T-helper 22 cell (primary cell): Measurements from ENCODE around the gene TNFAIP3.

Experiments
- DNase-seq: peaks from one replicate; pipeline ENCODE4 v3.0.0-alpha.2; 2020; ENCODE audit warnings: low read depth

Gene TNFAIP3

DNA sequence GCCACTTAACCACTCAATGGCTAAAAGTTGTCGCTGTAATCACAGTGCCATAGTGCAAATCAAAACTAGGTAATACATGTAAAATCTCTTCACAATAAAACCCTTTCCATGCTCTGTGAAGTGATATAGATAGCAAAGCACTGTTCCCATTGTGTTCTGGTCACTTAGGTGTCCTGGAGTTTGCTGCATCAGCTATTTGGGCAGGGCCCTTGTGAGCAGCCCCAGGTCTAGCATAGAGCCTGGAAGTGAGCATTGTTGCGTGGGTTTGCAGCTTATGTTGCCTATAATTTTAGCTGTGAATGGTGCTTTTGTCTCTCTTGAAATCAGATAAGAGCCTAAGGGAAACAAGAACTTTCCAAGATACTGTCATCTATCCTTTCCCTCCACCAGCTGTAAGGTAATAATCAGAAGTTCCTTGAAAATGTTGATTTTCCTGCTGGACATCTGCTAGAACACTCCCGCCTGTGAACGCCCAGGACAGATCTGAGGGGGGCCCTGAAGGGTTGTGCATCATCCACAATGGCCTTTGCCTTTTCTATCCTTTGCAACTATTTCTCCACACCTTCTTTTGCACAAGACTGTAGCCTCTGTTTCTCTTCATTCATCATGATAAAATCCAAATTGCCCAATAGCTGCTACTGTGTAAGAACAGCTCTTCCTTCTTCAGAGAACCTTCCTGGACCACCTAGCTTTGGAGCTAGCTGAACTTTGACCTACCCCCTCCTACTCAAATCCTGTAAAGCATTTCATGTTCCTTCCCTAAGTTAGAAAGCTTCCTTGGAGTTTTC, 57.0 kb downstream of the TNFAIP3 start:
- no peak for DNase-seq

DNA sequence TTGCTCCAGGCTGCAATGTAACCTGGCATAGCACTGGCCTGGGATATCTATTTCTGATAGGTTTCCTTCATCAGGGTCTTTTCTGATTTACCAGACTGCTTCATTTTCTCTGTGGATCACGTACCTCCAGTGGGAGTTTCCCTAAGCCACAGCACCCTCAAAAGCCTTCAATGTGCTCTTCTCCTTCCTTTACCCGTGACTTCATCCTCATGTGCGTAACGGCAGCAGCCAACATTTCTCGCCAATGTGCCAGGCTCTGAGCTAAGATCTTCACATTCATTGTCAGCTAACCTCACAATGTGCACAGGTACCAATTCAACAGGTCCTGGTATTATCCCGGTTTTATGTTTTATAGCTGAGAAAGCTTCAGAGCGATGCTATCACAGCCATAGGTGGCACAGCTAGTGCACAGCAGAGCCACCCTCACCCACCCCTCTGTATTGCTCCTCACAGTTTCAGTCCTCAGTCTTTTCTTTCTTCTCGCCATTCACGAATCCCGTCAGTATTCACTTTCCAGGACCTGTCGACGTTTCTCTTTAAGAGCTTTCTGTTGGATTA, 58.2 kb downstream of the TNFAIP3 start:
- no peak for DNase-seq

DNA sequence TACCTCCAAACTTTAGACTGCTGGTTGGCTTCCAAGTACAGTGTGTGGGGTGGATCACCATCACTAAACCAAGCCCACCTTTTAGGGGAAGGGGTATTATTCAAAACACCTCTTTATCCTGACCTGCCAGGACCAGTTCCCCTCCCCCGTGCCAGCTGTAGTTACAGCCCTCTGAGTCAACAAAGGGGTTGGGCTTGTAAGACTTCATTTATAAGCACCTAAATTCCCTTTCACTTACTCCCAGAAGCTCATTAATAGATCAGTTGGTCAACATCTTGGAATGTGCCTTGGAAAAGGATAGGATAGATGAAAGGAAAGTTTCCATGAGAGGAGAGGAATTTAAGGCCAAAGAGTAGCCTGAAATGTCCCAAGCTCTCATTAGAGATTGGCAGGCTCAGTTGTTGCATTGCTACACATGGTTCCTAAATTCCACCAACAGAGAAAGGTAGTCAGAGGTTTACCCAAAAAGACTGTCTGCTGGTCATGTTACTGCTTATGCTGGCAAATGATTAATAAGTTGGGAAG, 59.2 kb downstream of the TNFAIP3 start:
- no peak for DNase-seq

GRCh38 chr6:137926985-137927384, 59.9 kb downstream of the TNFAIP3 start:
- DNase-seq: no peak

DNA sequence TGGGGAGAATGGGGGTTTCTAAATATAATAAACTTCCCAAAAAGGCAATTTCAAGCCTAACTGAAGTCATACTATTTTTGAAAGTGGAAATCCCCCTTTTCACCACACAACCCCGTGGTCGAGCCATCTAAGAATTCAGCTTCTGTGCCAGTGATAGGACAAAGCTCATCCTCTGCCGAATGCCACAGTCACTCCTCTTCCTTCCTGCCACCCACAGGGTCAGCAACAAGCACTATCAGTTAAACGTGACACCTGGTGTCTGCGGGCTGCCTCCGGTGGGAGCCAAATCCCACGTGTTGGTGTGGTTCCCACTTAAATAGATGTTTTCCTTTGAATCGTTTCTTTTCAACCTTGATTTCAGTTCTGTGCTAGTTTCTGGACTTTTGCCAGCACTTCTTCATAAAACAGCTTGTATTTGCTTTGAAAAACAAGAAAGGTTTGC, 60.7 kb downstream of the TNFAIP3 start:
- peak; percentile 76 for DNase-seq

DNA sequence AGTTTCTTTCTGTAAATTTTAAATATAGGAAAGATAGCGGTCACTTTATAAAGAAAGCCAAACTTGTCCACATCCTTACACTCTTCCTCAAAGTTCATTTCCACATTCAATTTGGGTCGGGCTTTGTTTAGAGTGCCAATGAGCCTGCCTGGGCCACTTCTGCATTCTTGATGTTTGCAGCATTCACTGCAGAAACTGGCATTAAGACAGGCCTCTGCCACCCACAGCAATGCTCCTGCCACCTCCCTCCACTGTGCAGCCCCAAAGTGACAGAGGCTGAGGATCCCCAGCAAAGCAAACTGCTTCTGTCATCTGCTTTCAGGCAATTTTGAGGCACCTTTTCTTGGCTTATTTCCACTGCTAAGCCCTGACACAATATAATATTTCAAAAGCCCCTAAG, 61.2 kb downstream of the TNFAIP3 start:
- DNase-seq: no peak

DNA sequence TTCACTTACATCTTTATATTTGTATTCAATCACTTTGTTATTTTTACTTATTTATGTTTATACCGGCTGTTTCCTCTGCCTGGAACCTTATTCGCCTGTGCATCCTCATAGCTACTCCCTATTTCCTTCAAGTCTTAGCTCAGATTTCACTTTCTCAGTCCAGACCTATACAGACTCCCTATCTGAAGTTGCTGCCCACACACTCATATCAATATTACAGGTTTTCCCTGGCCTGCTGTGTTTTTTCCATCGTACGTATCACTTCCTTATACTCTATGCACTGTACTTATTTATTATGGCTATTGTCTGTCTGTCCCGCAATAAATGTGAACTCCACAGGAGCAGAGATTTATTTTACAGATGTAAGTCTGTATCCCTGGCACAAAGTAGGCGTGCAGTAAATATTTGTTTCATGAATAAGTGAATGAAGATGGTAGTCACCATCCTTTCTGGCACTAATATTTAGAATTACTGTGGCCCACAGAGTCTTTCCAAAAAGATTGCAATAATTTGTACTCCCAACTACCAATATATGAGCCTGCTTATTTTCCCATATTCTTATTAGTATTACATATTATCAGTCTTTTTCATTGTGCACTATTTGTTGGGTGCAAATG, 64.9 kb downstream of the TNFAIP3 start:
- DNase-seq: no peak
